Brain microvascular endothelial cell (primary cell): Measurements from ENCODE around the gene IFNG.

Source experiments
- DNase-seq: peaks from one replicate; pipeline ENCODE4 v3.0.0-alpha.2; 2020
- H3K27ac ChIP-seq: fragments of 250-450 bp; sonication (Bioruptor Pico); 2 replicates; pipeline ENCODE4 v1.5.1; 2020; ENCODE audit warnings: mild to moderate bottlenecking, moderate library complexity
- H3K27me3 ChIP-seq: fragments of 250-450 bp; sonication (Bioruptor Pico); replicated peaks from 2 replicates; pipeline ENCODE4 v1.5.1; 2020; ENCODE audit warnings: mild to moderate bottlenecking
- H3K36me3 ChIP-seq: fragments of 250-450 bp; sonication (Bioruptor Pico); replicated peaks from 2 replicates; pipeline ENCODE4 v1.5.1; 2020; ENCODE audit warnings: mild to moderate bottlenecking
- H3K4me3 ChIP-seq: 2 replicates; pipeline ENCODE4 v1.5.1; 2011; ENCODE audit warnings: low read depth, mild to moderate bottlenecking, control low read depth, low read length, moderate library complexity
- in situ Hi-C: cut with HindIII; loops from 2 replicates; pipeline ENCODE4 v1.10.0; 2017; ENCODE audit warnings: low sequenced_read_pairs, low pct_ligation_motif_present
- TF ChIP-seq, protein P1 (sequence below): IDR thresholded peaks from 2 replicates; pipeline ENCODE4 v1.5.1; 2011; ENCODE audit warnings: low read depth, mild to moderate bottlenecking, moderate library complexity, low read length, control low read depth, inconsistent platforms; ENCODE audit errors: missing control alignments

IFNG gene

DNA sequence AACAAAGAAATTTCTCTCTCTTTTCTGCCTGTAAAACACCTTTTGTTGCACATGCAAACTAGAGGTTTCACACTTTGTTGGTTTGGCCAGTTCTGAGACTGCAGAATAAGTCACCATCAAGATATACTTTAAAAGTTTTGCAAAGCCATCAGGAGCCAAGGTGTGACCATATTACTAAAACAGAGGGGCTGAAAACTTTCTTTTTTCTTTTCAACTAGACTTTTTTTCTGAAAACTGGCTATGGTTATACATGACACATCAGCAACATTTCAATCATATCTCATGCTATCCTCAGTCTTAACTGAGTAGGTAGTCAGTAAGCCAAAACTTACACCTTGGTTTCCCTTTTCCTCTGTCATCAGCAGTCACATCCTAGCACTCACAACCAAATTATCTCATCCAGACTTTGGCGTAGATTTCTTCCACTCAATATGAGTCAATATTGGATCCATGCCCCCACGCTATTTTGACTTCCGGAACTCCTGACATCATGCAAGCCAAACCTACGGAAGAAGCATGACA lies 4.1 kb upstream of the IFNG start:
- TF ChIP-seq, protein P1, sequence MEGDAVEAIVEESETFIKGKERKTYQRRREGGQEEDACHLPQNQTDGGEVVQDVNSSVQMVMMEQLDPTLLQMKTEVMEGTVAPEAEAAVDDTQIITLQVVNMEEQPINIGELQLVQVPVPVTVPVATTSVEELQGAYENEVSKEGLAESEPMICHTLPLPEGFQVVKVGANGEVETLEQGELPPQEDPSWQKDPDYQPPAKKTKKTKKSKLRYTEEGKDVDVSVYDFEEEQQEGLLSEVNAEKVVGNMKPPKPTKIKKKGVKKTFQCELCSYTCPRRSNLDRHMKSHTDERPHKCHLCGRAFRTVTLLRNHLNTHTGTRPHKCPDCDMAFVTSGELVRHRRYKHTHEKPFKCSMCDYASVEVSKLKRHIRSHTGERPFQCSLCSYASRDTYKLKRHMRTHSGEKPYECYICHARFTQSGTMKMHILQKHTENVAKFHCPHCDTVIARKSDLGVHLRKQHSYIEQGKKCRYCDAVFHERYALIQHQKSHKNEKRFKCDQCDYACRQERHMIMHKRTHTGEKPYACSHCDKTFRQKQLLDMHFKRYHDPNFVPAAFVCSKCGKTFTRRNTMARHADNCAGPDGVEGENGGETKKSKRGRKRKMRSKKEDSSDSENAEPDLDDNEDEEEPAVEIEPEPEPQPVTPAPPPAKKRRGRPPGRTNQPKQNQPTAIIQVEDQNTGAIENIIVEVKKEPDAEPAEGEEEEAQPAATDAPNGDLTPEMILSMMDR = no peak
- no peak overlapping the region for H3K27ac ChIP-seq
- in situ Hi-C loops = no loop called here
- no peaks in the 10 kb centered on the region for H3K27me3 ChIP-seq
- DNase-seq = no peak
- no peak overlapping the region for H3K4me3 ChIP-seq
- no peaks in the 10 kb centered on the region for H3K36me3 ChIP-seq

DNA sequence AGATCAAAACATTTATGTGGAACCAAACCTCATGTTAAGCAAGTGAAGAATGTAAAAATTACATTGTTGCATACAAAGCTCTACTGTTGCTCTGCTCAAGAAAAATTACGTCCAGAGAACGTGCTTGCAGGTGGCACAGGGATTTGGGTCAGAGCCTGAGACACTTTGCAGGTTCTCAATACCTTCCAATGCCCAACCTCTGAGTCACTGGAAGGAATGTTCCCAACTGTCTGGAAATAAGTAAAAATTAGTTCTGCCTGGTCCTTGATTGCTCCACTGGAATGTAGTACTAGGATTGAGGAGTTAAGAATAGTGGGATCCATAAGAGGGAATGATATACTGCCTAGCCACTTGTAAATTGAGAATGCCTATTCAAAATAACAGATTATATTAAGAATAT lies 2.8 kb upstream of the IFNG start:
- Histone ChIP-seq H3K27ac (no peak overlapping the region), H3K27me3 (no peaks in the 10 kb centered on the region), H3K4me3 (no peak overlapping the region), H3K36me3 (no peaks in the 10 kb centered on the region)
- TF ChIP-seq, protein P1 = no peak
- in situ Hi-C loops = no loop called here
- no peak for DNase-seq

DNA sequence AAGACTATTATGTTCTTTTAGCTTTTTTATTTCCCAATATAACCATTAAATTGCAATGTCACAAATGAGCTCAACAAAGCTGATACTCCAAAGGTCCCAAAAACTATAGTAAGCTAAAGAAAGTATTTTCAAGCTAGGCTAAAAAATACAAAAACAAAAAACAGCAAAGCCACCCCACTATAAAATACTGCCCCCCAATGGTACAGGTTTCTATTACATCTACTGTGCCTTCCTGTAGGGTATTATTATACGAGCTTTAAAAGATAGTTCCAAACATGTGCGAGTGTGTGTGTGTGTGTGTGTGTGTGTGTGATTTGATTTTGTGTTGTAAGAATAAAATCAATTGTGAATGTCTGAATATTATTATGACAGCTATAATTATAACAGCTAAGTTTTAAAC lies 1.1 kb downstream of the IFNG start:
- peak; percentile 17 for DNase-seq
- no peak overlapping the region for H3K4me3 ChIP-seq
- TF ChIP-seq, protein P1 = peak; percentile 30

DNA sequence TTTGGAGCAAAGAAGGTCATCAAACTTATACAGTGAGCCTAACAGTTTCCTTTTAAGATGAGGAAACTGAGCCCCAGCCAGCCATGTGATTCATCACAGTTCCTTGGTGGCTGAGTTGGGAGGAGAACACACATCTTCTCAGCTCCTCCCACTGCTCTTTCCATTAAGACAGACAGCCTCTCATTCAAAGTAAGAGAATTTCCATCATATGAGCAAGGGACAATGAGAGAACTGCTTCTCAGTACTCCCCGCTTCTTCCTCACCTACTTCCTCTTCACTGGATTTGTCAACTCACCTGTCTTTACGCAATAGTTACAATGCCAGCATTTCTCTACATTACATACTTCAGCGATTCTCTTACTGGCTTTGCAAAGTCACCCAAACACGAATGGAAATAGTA lies 2.2 kb downstream of the IFNG start:
- TF ChIP-seq, protein P1 = no peak
- in situ Hi-C loops = no loop called here
- H3K27me3 ChIP-seq = peaks cover 2% of the 10 kb centered on the region
- H3K27ac ChIP-seq = no peak overlapping the region
- no peak overlapping the region for H3K4me3 ChIP-seq
- no peaks in the 10 kb centered on the region for H3K36me3 ChIP-seq
- no peak for DNase-seq

More for the DNA sequence above, 1.1 kb downstream of the IFNG start:
- H3K27ac ChIP-seq = no peak overlapping the region
- H3K27me3 ChIP-seq = no peaks in the 10 kb centered on the region
- in situ Hi-C loops = no loop called here
- H3K36me3 ChIP-seq = no peaks in the 10 kb centered on the region

DNA sequence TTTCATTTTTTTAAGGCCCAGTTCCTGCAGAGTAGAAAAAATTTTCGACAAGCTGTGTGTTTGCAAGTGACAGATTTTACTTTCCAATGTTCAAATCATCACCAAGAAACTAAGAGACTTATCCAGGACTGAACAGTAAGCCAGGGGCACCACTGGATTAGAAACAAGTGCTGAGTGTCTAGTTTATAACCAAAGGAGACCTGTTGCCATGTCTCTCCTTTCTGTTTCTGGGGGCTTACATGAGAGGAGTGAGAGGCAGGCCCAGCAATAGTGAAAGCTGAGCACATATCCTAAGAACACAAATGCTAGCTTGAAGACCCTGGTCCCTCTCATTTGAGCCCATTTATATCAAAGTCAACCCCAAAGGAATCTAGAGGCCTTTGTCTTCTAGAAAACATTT lies 2.9 kb downstream of the IFNG start:
- in situ Hi-C loops = no loop called here
- DNase-seq = no peak
- no peak overlapping the region for H3K27ac ChIP-seq
- no peak overlapping the region for H3K4me3 ChIP-seq
- TF ChIP-seq, protein P1 = no peak
- no peaks in the 10 kb centered on the region for H3K36me3 ChIP-seq
- peaks cover 2% of the 10 kb centered on the region for H3K27me3 ChIP-seq

DNA sequence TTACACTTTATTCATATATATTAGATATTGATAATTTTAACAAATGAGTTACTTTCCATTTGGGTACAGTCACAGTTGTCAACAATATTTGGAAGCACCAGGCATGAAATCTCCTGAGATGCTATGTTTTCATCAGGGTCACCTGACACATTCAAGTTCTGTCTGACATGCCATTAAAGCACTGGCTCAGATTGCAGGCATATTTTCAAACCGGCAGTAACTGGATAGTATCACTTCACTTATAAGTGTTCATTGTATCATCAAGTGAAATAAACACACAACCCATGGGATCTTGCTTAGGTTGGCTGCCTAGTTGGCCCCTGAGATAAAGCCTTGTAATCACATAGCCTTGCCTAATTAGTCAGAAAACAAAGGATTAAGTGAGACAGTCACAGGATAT lies 4.8 kb downstream of the IFNG start:
- no peak overlapping the region for H3K27ac ChIP-seq
- in situ Hi-C loops = no loop called here
- H3K36me3 ChIP-seq = no peaks in the 10 kb centered on the region
- peaks cover 2% of the 10 kb centered on the region for H3K27me3 ChIP-seq
- TF ChIP-seq, protein P1 = no peak
- DNase-seq = no peak
- H3K4me3 ChIP-seq = no peak overlapping the region
